ENCODE data around the gene LGSN. TPM values are rescaled to one million over a fixed set of nuclear protein-coding genes. Genes with fewer than 3 reads are reported as not detected.
"Not testable (repeated sequence)": the region's sequence is repeated elsewhere in the genome, so short reads cannot be mapped to it uniquely, and the experiment has no call there.

Gene LGSN
- total and polyA plus RNA-seq, 10 of the 15 experiments (the other 5 are each of a cell fraction or from before 2014, with no cell fraction given), result not detected

DNA sequence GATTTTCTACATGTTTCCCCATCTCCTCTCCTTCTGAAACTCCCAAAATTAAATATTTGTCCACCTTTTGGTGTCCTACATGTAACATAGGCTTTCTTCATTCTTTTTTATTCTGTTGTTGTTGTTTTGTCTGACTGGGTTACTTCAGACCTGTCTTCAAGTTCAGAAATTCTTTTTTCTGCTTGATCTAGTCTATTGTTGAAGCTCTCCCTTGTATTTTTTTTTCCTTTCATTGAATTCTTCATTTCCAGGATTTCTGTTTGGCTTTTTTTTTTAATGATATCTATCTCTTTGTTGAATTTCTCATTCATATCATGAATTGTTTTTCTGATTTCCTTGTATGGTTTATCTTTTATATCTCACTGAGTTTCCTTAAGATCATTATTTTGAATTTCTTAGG is 20.6 kb upstream of the LGSN start:
- Histone ChIP-seq H3K36me3 (ENCODE audit: control insufficient read depth in 2 of 2, insufficient read depth in 2 of 2, low read length in 1 of 2) (no peaks in the 10 kb centered on the region), H3K9ac (ENCODE audit: control insufficient read depth, insufficient read depth, low read length) (no peak overlapping the region), H3K4me1 (ENCODE audit: control insufficient read depth, insufficient read depth, low read length) (no peaks in the 10 kb centered on the region), H3K9me3 (replicated peaks; ENCODE audit: control insufficient read depth, insufficient read depth, low read length) (no peaks in the 10 kb centered on the region; the same call in 2 of the 3 replicates), H2AFZ (ENCODE audit: control insufficient read depth, low read depth, low read length) (no peak overlapping the region), H3K79me2 (ENCODE audit: control insufficient read depth, insufficient read depth, low read length) (no peaks in the 10 kb centered on the region), H3K27me3 (replicated peaks in 1 of 2; ENCODE audit: control insufficient read depth in 2 of 2, insufficient read depth in 2 of 2, low read length in 1 of 2) (no peaks in the 10 kb centered on the region), H4K20me1 (ENCODE audit: control insufficient read depth, insufficient read depth) (no peaks in the 10 kb centered on the region), H3K4me3 (no peak overlapping the region), H3K4me2 (ENCODE audit: control insufficient read depth, insufficient read depth) (no peak overlapping the region), H3K27ac (ENCODE audit: control insufficient read depth, insufficient read depth) (no peak overlapping the region)
- ChIA-PET RAD21 (ENCODE audit: unreplicated experiment) (no interaction called here), CTCF (interaction anchor here (1.1 to 5.0 kb wide), 2 partner anchors 9 to 12 kb away, joined by 3 to 20 read pairs; no protein-coding TSS in a partner anchor), POLR2A (no interaction called here), SMC1A (ENCODE audit: uncharacterized antibody, unreplicated experiment) (interaction anchor here (0.7 kb wide), 1 partner anchor 284 kb away, joined by 3 read pairs; no protein-coding TSS in a partner anchor)
- FAIRE-seq, result no peak
- BruUV-seq (replicated peaks), result no TSS peak
- no peak for DNase-seq (ENCODE audit: low read depth, low spot score)
- TF ChIP-seq ASH2L (IDR thresholded peaks at IDR 0.05; ENCODE audit: borderline replicate concordance, low read depth) (no peak), TBL1XR1 (IDR thresholded peaks at IDR 0.05; ENCODE audit: low read depth, low read length) (no peak), EZH2 (IDR thresholded peaks at IDR 0.05; ENCODE audit: borderline replicate concordance, control insufficient read depth, low read depth, low read length) (no peak), CBFB (IDR thresholded peaks at IDR 0.05; ENCODE audit: low read depth) (no peak), KLF5 (IDR thresholded peaks at IDR 0.05; ENCODE audit: partially characterized antibody) (no peak), SUPT20H (IDR thresholded peaks at IDR 0.05; ENCODE audit: borderline replicate concordance, control insufficient read depth, low read depth, low read length) (no peak), BMI1 (IDR thresholded peaks at IDR 0.05; ENCODE audit: borderline replicate concordance) (no peak), HDGF (IDR thresholded peaks at IDR 0.05) (no peak), GABPA (IDR thresholded peaks at IDR 0.05; ENCODE audit: low read depth) (no peak), FOXM1 (IDR thresholded peaks at IDR 0.05; ENCODE audit: low read depth, low read length) (no peak), PML (IDR thresholded peaks at IDR 0.05; ENCODE audit: low read length) (no peak), ZNF207 (IDR thresholded peaks at IDR 0.05; ENCODE audit: borderline replicate concordance) (no peak), RFX5 (IDR thresholded peaks at IDR 0.05; ENCODE audit: low read depth, low read length) (no peak)
- TF ChIP-seq, protein P1, sequence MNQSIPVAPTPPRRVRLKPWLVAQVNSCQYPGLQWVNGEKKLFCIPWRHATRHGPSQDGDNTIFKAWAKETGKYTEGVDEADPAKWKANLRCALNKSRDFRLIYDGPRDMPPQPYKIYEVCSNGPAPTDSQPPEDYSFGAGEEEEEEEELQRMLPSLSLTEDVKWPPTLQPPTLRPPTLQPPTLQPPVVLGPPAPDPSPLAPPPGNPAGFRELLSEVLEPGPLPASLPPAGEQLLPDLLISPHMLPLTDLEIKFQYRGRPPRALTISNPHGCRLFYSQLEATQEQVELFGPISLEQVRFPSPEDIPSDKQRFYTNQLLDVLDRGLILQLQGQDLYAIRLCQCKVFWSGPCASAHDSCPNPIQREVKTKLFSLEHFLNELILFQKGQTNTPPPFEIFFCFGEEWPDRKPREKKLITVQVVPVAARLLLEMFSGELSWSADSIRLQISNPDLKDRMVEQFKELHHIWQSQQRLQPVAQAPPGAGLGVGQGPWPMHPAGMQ (IDR thresholded peaks at IDR 0.05; ENCODE audit: borderline replicate concordance), result no peak
- TF ChIP-seq, protein P2, sequence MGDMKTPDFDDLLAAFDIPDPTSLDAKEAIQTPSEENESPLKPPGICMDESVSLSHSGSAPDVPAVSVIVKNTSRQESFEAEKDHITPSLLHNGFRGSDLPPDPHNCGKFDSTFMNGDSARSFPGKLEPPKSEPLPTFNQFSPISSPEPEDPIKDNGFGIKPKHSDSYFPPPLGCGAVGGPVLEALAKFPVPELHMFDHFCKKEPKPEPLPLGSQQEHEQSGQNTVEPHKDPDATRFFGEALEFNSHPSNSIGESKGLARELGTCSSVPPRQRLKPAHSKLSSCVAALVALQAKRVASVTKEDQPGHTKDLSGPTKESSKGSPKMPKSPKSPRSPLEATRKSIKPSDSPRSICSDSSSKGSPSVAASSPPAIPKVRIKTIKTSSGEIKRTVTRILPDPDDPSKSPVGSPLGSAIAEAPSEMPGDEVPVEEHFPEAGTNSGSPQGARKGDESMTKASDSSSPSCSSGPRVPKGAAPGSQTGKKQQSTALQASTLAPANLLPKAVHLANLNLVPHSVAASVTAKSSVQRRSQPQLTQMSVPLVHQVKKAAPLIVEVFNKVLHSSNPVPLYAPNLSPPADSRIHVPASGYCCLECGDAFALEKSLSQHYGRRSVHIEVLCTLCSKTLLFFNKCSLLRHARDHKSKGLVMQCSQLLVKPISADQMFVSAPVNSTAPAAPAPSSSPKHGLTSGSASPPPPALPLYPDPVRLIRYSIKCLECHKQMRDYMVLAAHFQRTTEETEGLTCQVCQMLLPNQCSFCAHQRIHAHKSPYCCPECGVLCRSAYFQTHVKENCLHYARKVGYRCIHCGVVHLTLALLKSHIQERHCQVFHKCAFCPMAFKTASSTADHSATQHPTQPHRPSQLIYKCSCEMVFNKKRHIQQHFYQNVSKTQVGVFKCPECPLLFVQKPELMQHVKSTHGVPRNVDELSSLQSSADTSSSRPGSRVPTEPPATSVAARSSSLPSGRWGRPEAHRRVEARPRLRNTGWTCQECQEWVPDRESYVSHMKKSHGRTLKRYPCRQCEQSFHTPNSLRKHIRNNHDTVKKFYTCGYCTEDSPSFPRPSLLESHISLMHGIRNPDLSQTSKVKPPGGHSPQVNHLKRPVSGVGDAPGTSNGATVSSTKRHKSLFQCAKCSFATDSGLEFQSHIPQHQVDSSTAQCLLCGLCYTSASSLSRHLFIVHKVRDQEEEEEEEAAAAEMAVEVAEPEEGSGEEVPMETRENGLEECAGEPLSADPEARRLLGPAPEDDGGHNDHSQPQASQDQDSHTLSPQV (IDR thresholded peaks at IDR 0.05), result no peak
- no peak for ATAC-seq
- in situ Hi-C loops (cut with MboI), result no loop called here
- intact Hi-C loops (cut with micrococcal nuclease; ENCODE audit: unreplicated experiment), result no loop called here

DNA sequence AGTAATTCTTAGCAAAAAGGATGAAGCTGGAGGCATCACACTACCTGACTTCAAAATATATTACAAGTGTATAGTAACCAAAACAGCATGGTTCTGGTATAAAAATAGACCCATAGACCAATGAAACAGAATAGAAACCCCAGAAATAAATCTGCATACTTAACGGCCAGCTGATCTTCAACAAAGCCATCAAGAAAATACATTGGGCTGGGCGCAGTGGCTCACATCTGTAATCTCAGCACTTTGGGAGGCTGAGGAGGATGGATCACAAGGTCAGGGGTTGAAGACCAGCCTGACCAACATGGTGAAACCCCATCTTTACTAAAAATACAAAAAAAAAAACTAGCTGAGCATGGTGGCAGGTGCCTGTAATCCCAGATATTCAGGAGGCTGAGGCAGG is 14.9 kb upstream of the LGSN start:
- ATAC-seq; in situ Hi-C loops (cut with MboI); H3K79me2 ChIP-seq (ENCODE audit: control insufficient read depth, insufficient read depth, low read length); FAIRE-seq; H3K4me2 ChIP-seq (ENCODE audit: control insufficient read depth, insufficient read depth); H3K27ac ChIP-seq (ENCODE audit: control insufficient read depth, insufficient read depth); DNase-seq (ENCODE audit: low read depth, low spot score); H3K27me3 ChIP-seq (replicated peaks in 1 of 2; ENCODE audit: control insufficient read depth in 2 of 2, insufficient read depth in 2 of 2, low read length in 1 of 2); H3K36me3 ChIP-seq (ENCODE audit: control insufficient read depth in 2 of 2, insufficient read depth in 2 of 2, low read length in 1 of 2); RAD21 ChIA-PET (ENCODE audit: unreplicated experiment); CTCF ChIA-PET; SMC1A ChIA-PET (ENCODE audit: uncharacterized antibody, unreplicated experiment); H3K9me3 ChIP-seq (replicated peaks; ENCODE audit: control insufficient read depth, insufficient read depth, low read length); H2AFZ ChIP-seq (ENCODE audit: control insufficient read depth, low read depth, low read length); intact Hi-C loops (cut with micrococcal nuclease; ENCODE audit: unreplicated experiment); H3K4me3 ChIP-seq; BruUV-seq (replicated peaks); H4K20me1 ChIP-seq (ENCODE audit: control insufficient read depth, insufficient read depth); POLR2A ChIA-PET; H3K9ac ChIP-seq (ENCODE audit: control insufficient read depth, insufficient read depth, low read length); H3K4me1 ChIP-seq (ENCODE audit: control insufficient read depth, insufficient read depth, low read length): not testable (repeated sequence)
- 18% methylated on average over 2 of the region's 2 CpGs for WGBS (ENCODE audit: insufficient coverage, insufficient replicate concordance, low lambda C conversion rate, missing lambda C conversion rate)
